ENCODE data around the gene TCF25.

TCF25 gene

GRCh38 chr16:89922884-89923639 is 49.7 kb downstream of the TCF25 start, which contains the start of gene TUBB3 (continued):
- TF ChIP-seq PRDM2 (tag by site-specific recombination; IDR thresholded peaks at IDR 0.05; ENCODE audit: borderline replicate concordance) = no peak
- TF ChIP-seq ZBTB1 (tag by site-specific recombination; IDR thresholded peaks at IDR 0.05) = no peak
- no peak for TF ChIP-seq KLF16 (tag by site-specific recombination; IDR thresholded peaks at IDR 0.05)
- no peak for TF ChIP-seq ZNF843 (tag by site-specific recombination; IDR thresholded peaks at IDR 0.05)
- no peak for TF ChIP-seq ZNF311 (tag by site-specific recombination; IDR thresholded peaks at IDR 0.05; ENCODE audit: borderline replicate concordance)
- TF ChIP-seq ZNF202 (tag by site-specific recombination; IDR thresholded peaks at IDR 0.05; ENCODE audit: borderline replicate concordance) = no peak
- 0 out of 2 replicates have a peak, but pooled peaks have one; percentile 29 for TF ChIP-seq PRDM10 (tag by site-specific recombination; IDR thresholded peaks at IDR 0.05)
- TF ChIP-seq ZNF660 (tag by site-specific recombination; IDR thresholded peaks at IDR 0.05) = peak; percentile 71
- peak; percentile 40; the same call in 1 of the 2 replicates for TF ChIP-seq SP2 (tag by site-specific recombination; IDR thresholded peaks at IDR 0.05)
- TF ChIP-seq ZNF664 (tag by site-specific recombination; IDR thresholded peaks at IDR 0.05) = no peak
- TF ChIP-seq GLI4 (tag by site-specific recombination; IDR thresholded peaks at IDR 0.05) = no peak
- no peak for TF ChIP-seq ZNF623 (tag by site-specific recombination; IDR thresholded peaks at IDR 0.05)
- TF ChIP-seq ZXDB (tag by site-specific recombination; IDR thresholded peaks at IDR 0.05) = 0 out of 2 replicates have a peak, but pooled peaks have one; percentile 25
- no peak for TF ChIP-seq ZFHX2 (tag by site-specific recombination; conservative IDR thresholded peaks at IDR 0.05)
- TF ChIP-seq TRIM28 (IDR thresholded peaks at IDR 0.05; ENCODE audit: borderline replicate concordance, low read length) = no peak
- 0 out of 2 replicates have a peak, but pooled peaks have one; percentile 23 for TF ChIP-seq ZNF549 (tag by site-specific recombination; IDR thresholded peaks at IDR 0.05)
- TF ChIP-seq ZNF10 (tag by site-specific recombination; IDR thresholded peaks at IDR 0.05) = no peak
- no peak for TF ChIP-seq ZNF530 (tag by site-specific recombination; IDR thresholded peaks at IDR 0.05; ENCODE audit: low read depth)
- TF ChIP-seq ZNF654 (tag by site-specific recombination; IDR thresholded peaks at IDR 0.05; ENCODE audit: low read depth) = no peak
- peak; percentile 42; the same call in 1 of the 2 replicates for TF ChIP-seq KLF10 (tag by site-specific recombination; IDR thresholded peaks at IDR 0.05)
- TF ChIP-seq ZNF239 (tag by site-specific recombination; IDR thresholded peaks at IDR 0.05) = no peak
- TF ChIP-seq ZNF561 (tag by site-specific recombination; IDR thresholded peaks at IDR 0.05; ENCODE audit: borderline replicate concordance) = no peak
- no peak for TF ChIP-seq ZNF792 (tag by site-specific recombination; IDR thresholded peaks at IDR 0.05)
- TF ChIP-seq ZNF404 (tag by site-specific recombination; IDR thresholded peaks at IDR 0.05) = no peak
- no peak for TF ChIP-seq ZNF639 (tag by site-specific recombination; IDR thresholded peaks at IDR 0.05)
- 0 out of 2 replicates have a peak, but pooled peaks have one; percentile 56 for TF ChIP-seq ZNF174 (tag by site-specific recombination; IDR thresholded peaks at IDR 0.05)
- no peak; the same call in 1 of the 2 replicates for TF ChIP-seq ZNF501 (tag by site-specific recombination; IDR thresholded peaks at IDR 0.05)
- TF ChIP-seq ZBTB48 (tag by site-specific recombination; IDR thresholded peaks at IDR 0.05) = no peak
- peak; percentile 24; the same call in 1 of the 2 replicates for TF ChIP-seq GLIS2 (tag by site-specific recombination; IDR thresholded peaks at IDR 0.05)
- TF ChIP-seq ZNF133 (tag by site-specific recombination; IDR thresholded peaks at IDR 0.05) = no peak

All from HEK293 (cell line).